Activated CD4-positive, alpha-beta T cell treated with anti-CD3 and anti-CD28 coated beads for 36 hours (primary cell): Measurements from ENCODE around the gene TACC2. TPM values are rescaled to one million over a fixed set of nuclear protein-coding genes. Genes with fewer than 3 reads are reported as not detected.

Experiments
- ATAC-seq: fragments of 200-7000 bp; cut with Tn5 transposase; one replicate; pipeline ENCODE4 v1.10.0; 2021; ENCODE audit warnings: mild to moderate bottlenecking, moderate library complexity
- CTCF ChIA-PET: fragments of 350-600 bp; sonication (Branson Sonifier 250); formaldehyde crosslinking; loops from one replicate; lab custom pipeline; 2021; ENCODE audit warnings: antibody characterized with exemption; lab: Charles Lee
- POLR2A ChIA-PET: fragments of 350-600 bp; sonication (Branson Sonifier 250); formaldehyde crosslinking; loops from one replicate; lab custom pipeline; 2021; ENCODE audit warnings: antibody characterized with exemption, inconsistent platforms; lab: Charles Lee
- DNase-seq: peaks from one replicate; pipeline ENCODE4 v3.0.0-alpha.2; 2020
- H3K27ac Mint-ChIP-seq: one replicate; pipeline ENCODE4 v1.8.0; 2021; ENCODE audit warnings: mixed read lengths
- H3K27me3 Mint-ChIP-seq: one replicate; pipeline ENCODE4 v1.8.0; 2021; ENCODE audit warnings: mixed read lengths
- H3K36me3 Mint-ChIP-seq: one replicate; pipeline ENCODE4 v1.8.0; 2021; ENCODE audit warnings: low read depth, mixed read lengths
- H3K4me1 Mint-ChIP-seq: one replicate; pipeline ENCODE4 v1.8.0; 2021; ENCODE audit warnings: mixed read lengths
- H3K4me3 Mint-ChIP-seq: one replicate; pipeline ENCODE4 v1.8.0; 2021; ENCODE audit warnings: mild to moderate bottlenecking, moderate library complexity, mixed read lengths
- H3K9me3 Mint-ChIP-seq: one replicate; pipeline ENCODE4 v1.8.0; 2021; ENCODE audit warnings: low read depth, mixed read lengths
- intact Hi-C, 2 experiments: fragments of 100-400 bp; cut with DNase I in 1 of 2; cut with micrococcal nuclease in 1 of 2; formaldehyde crosslinking; loops; one replicate each; pipeline versions ENCODE4 v1.14.2 to v1.15.1; 2022 to 2024; cut with DNase I, micrococcal nuclease
- total RNA-seq, 2 experiments: library from RNA; stranded (reverse); gene quantifications; one replicate each; pipeline ENCODE4 v1.2.3, GENCODE V29; 2021

The TACC2 gene
- total RNA-seq, 2 experiments from 2014 or later = not detected

DNA sequence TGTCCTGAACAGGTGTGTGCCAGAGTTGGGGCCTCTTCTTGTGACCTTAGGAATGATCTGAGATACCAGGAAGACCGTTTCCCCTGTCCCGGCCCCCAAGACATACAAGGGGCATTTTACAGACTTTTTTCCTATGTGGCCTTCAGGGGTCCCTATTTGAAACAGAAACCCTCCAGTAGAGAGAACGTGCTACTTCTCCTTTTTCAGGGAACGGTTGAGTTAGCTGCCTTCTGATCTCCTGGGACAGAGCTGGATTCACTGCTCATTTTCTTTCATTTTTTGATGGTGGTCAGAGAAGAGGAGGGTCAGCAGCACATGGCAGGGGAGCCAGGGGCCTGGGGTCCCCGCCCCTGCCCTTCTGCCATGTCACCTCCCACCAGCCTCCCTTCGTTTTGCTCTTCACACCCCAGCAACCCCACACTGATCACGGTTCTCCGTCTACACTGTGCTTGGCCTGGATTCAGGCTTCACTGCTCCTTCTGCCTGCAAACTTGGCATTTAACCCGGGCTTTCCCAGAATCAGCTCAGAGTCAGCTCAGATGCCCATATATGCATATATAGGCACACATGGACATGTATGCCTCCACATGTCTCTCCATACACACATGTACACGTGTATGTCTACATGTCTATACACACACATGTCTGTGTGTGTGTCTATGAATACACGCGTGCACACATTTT lies 144.1 kb downstream of the TACC2 start:
- no peak overlapping the region for H3K4me3 Mint-ChIP-seq
- H3K9me3 Mint-ChIP-seq = no peaks in the 10 kb centered on the region
- no peak overlapping the region for H3K27ac Mint-ChIP-seq
- no peaks in the 10 kb centered on the region for H3K36me3 Mint-ChIP-seq
- intact Hi-C loops = no loop called here
- ATAC-seq (no peak), DNase-seq (no peak)
- peaks cover 5% of the 10 kb centered on the region for H3K27me3 Mint-ChIP-seq
- POLR2A ChIA-PET = no interaction called here
- H3K4me1 Mint-ChIP-seq = no peaks in the 10 kb centered on the region
- CTCF ChIA-PET = no interaction called here

DNA sequence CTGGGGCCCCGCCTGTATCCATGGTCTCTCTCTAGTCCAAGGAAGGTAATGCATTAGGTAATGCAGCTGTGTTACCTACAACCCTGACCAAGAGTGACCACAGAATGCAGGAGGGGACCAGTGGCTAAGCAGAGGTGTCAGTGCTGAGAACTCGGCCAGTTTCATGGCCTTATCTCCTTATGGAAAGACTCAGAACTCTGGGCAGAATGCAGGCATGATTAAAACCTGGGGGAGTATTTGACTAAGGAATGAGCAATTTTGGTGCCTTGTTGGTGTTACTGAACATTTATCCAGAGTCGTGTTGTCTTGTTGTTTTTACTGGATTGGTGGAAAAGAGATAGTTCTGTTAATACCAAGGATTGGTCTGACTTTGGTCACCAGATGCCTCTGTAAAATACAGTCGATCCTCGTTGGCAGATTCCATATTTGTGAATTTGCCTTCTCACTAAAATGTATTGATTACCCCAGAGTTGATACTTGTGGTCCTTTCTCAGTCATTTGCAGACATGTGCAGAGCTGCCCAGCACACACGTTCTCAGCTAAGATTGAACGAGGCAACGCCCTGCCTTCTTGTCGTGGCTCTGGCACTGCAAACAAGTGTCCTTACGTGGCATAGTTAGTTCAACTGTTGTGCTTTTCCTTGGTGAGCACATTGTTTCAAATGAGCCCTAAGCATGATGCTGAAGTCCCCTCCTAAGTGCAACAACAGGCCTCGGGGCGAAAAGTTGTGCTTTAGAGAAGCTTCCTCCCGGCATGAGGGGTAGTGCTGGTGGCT lies 146.5 kb downstream of the TACC2 start:
- Mint-ChIP-seq H3K9me3 (no peaks in the 10 kb centered on the region), H3K27ac (no peak overlapping the region), H3K36me3 (no peaks in the 10 kb centered on the region), H3K4me3 (no peak overlapping the region), H3K4me1 (no peaks in the 10 kb centered on the region), H3K27me3 (peaks cover 3% of the 10 kb centered on the region)
- ChIA-PET POLR2A (no interaction called here), CTCF (interaction anchor here (1.4 kb wide), 1 partner anchor 9 kb away, joined by 3 read pairs; no protein-coding TSS in a partner anchor)
- DNase-seq (no peak), ATAC-seq (no peak)
- intact Hi-C loops = no loop called here

DNA sequence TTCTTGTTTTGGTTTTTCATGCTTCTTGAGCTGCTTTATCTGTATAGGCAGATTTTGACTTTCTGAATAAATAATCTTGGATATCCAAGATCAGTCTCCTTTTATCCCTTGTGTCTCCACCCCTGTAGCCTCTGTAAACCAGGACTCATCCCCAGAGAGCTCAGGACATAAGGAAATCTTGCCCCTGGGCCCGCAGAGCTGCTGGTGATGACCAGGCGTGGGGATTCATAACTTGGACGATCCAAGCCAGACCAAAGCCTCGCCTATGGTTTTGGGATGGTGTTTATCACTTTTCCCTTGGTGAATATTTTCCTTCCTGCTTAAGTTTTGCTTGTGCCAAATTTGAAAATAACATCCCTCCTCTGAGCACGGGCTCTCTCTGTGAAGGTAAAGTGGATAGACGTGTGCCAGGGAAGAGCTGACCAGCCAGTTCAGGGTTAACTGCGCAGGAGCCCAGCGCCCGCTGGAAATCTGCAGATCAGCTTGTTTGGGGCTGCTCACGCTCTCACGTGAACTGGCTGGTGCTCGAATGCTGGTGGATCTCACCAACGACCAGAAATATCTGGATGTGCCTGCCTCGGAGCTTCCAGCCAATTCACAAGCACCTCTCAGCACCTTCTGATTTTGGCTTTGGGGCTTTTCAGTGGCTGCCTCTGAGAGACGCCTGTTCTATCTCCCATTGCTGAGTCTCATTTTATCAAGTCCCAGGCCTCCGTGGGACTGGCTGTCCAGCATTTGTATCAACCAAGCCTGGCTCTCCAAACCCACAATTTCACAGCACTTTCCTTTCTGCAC lies 150.1 kb downstream of the TACC2 start:
- no peaks in the 10 kb centered on the region for H3K4me1 Mint-ChIP-seq
- H3K36me3 Mint-ChIP-seq = no peaks in the 10 kb centered on the region
- no peaks in the 10 kb centered on the region for H3K27me3 Mint-ChIP-seq
- ChIA-PET CTCF (no interaction called here), POLR2A (no interaction called here)
- H3K4me3 Mint-ChIP-seq = no peak overlapping the region
- intact Hi-C loops = no loop called here
- ATAC-seq (no peak), DNase-seq (no peak)
- H3K27ac Mint-ChIP-seq = no peak overlapping the region
- no peaks in the 10 kb centered on the region for H3K9me3 Mint-ChIP-seq

DNA sequence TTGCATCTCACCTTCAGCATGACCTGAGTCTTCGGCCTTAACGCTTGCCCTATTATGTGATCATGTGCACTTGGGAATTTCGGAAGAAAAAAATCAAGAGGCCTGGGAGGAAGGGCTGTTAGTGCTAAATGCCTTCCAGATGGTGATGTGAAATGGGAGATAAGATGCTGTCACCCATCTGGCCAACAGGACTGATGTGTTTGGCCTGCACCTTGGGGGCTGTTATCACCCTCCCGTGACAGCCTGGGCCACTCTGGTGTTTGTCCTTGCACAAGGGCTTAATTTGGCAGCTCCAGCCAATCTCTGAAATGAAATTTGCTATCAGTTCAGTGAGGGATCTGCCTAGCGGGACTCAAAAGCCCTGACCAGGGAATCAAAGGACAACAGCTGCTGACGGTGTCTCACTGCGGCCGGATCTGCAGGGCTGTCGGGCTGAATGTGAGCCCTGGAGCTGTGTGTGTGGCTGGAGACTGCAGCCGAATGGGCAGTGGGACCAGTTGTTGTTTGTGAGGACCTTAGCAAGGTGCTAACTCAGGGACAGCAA lies 150.7 kb downstream of the TACC2 start:
- no peaks in the 10 kb centered on the region for H3K27me3 Mint-ChIP-seq
- ChIA-PET CTCF (no interaction called here), POLR2A (no interaction called here)
- no peak overlapping the region for H3K4me3 Mint-ChIP-seq
- H3K36me3 Mint-ChIP-seq = no peaks in the 10 kb centered on the region
- H3K27ac Mint-ChIP-seq = no peak overlapping the region
- intact Hi-C loops = loop anchor here in 1 of 2 experiments (10.0 kb wide), 2 partner anchors 295 to 425 kb away; partner anchors contain the start of gene DMBT1
- DNase-seq (no peak), ATAC-seq (no peak)
- H3K4me1 Mint-ChIP-seq = no peaks in the 10 kb centered on the region
- H3K9me3 Mint-ChIP-seq = no peaks in the 10 kb centered on the region

DNA sequence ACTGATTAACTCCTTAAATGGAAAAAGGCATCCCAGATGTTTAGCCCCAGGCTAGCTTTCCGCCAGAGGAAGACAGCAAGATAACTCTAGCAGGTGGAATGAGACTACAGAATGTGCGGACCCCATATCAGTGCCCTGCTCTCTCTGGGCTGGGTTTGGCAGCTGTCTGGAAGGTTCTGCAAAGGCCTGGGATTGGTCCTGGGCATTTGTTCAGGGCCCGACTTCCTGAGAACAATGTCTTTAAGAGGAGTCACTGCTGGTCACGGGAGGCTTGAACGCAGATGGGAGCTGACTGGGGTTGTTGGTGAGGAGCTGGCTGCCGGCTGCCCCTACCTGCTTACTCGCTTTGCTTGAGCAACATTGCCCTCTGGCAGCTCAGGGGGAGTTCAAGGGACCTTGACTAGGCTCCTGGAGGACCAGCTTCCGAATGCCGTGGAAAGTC lies 151.5 kb downstream of the TACC2 start:
- DNase-seq (no peak), ATAC-seq (no peak)
- ChIA-PET CTCF (no interaction called here), POLR2A (no interaction called here)
- peaks cover 2% of the 10 kb centered on the region for H3K9me3 Mint-ChIP-seq
- intact Hi-C loops = loop anchor here in 1 of 2 experiments (10.0 kb wide), 2 partner anchors 294 to 424 kb away; partner anchors contain the start of gene DMBT1
- H3K4me3 Mint-ChIP-seq = no peak overlapping the region
- H3K27me3 Mint-ChIP-seq = no peaks in the 10 kb centered on the region
- no peaks in the 10 kb centered on the region for H3K4me1 Mint-ChIP-seq
- H3K27ac Mint-ChIP-seq = no peak overlapping the region
- H3K36me3 Mint-ChIP-seq = no peaks in the 10 kb centered on the region

DNA sequence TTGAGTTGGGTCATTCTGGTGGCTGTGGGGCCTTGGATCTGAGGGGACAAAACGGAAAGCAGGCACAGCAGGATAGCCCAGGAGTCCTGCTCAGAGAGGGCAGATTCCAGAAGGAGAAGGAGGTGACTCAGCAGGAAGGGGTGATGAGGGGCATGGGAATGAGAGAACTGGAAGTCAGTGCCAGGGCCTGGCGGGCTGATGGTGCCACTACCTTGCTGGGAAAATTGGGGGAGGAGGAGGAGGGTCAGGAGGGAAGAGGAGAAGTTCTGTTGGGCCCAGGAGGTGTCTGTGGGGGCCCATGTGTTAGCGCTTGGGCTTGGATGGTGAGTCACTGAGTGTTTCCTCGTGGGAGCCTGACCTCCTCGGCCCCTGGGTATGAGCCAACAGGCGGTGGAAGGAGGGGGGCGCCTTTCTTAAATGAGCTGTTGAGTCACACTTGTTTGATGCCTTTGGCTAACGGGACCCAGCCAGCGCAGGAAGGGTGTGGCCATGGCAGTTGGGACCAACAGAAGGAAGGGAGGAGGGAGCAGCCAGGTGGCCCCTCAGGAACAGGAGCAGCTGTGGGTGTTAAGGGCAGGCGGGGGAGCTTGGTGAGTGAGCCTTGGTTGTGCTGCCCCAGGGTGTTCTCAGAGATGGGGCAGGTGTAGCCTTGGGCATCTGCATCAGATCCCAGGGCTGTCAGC lies 152.1 kb downstream of the TACC2 start:
- ChIA-PET CTCF (interaction anchor here (1.4 to 1.5 kb wide), 2 partner anchors 11 to 127 kb away, joined by 3 to 4 read pairs; no protein-coding TSS in a partner anchor), POLR2A (no interaction called here)
- Mint-ChIP-seq H3K27me3 (no peaks in the 10 kb centered on the region), H3K4me1 (no peaks in the 10 kb centered on the region), H3K4me3 (no peak overlapping the region), H3K36me3 (no peaks in the 10 kb centered on the region), H3K9me3 (peaks cover 2% of the 10 kb centered on the region), H3K27ac (no peak overlapping the region)
- no peak for ATAC-seq
- intact Hi-C loops = loop anchor here in 1 of 2 experiments (10.0 kb wide), 2 partner anchors 294 to 424 kb away; partner anchors contain the start of gene DMBT1
- no peak for DNase-seq

DNA sequence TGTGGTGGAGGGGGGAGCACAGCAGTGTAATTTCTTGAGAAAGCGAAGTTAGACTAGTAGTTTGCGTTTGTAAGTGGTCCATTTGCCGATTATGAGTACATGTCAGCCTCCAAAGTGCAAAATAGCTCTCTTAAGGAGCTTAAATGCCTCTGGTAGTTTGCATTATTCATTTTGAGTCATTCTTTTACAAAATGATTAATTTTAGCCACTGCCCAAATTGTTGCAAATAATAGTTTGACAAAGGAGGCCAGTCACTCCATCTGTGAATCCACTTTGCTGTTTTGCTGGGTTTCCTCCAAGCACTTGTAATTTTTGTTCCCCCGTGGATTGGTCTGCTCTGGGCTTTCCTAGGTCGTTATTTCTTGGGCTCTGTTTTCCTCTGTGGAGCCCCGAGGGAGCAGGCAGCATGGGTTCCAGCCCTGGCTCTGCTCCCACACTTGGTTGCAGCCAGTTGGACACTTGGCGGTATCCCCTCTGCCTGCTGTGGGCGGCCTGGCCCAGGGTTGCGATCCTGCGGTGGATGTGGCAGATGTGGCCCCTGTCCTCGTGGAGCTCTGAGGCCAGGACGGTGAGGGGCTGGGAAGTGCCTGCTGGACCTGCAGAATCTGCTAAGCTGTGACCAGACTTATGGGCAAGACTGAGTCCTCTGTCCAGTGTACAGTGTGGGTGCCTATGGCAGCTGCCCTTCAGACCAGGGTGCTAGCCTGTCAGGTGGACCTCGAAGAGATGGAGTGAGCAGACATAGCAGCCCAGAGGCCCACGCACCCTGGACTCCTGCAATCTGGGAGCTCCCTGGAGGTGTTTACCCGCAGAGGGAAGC lies 153.1 kb downstream of the TACC2 start:
- Mint-ChIP-seq H3K9me3 (peaks cover 2% of the 10 kb centered on the region), H3K36me3 (no peaks in the 10 kb centered on the region), H3K27ac (no peak overlapping the region), H3K4me1 (no peaks in the 10 kb centered on the region), H3K4me3 (no peak overlapping the region), H3K27me3 (no peaks in the 10 kb centered on the region)
- CTCF ChIA-PET = interaction anchor here (0.6 to 1.5 kb wide), 6 partner anchors 12 to 346 kb away, joined by 3 to 5 read pairs (median 4); no protein-coding TSS in a partner anchor
- POLR2A ChIA-PET = interaction anchor here (0.6 kb wide), 1 partner anchor 110 kb away, joined by 3 read pairs; no protein-coding TSS in a partner anchor
- DNase-seq = no peak
- no peak for ATAC-seq
- intact Hi-C loops = loop anchor here in 1 of 2 experiments (10.0 kb wide), 2 partner anchors 293 to 423 kb away; partner anchors contain the start of gene DMBT1

DNA sequence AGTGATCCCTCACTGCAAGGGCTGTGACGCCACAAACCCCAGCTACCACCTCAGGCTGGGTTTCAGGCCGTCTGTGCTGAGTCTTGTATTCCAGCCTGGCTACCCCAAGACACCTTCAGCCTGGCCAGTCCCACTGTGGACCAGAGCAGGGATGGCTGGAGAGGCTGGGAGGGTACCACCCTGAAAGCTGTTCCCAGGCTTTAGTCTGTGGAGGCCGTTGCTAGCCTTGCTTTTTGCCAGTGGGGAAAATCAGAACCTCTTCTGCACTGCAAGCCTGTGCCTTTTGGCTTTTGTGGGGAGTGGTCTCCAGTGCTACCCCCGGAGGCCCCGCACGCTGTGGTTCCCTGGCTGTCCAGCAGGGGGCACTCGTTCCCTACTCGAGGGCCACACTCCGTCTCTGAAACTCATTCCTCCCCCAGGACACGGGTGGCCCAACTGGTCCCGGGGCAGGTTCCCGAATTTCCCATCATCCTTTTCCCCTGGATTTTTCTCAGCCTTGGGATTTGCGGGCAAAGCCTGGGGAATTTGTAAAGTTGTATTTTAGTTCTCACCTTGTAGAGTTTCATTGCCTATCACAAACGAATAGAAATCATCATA lies 153.8 kb downstream of the TACC2 start:
- no peaks in the 10 kb centered on the region for H3K36me3 Mint-ChIP-seq
- intact Hi-C loops = loop anchor here in 1 of 2 experiments (10.0 kb wide), 2 partner anchors 292 to 422 kb away; partner anchors contain the start of gene DMBT1
- H3K9me3 Mint-ChIP-seq = peaks cover 2% of the 10 kb centered on the region
- no peak for ATAC-seq
- no peak overlapping the region for H3K4me3 Mint-ChIP-seq
- DNase-seq = peak; percentile 61
- POLR2A ChIA-PET = no interaction called here
- H3K4me1 Mint-ChIP-seq = no peaks in the 10 kb centered on the region
- no peaks in the 10 kb centered on the region for H3K27me3 Mint-ChIP-seq
- CTCF ChIA-PET = interaction anchor here (0.6 to 1.5 kb wide), 6 partner anchors 22 to 552 kb away, joined by 3 to 5 read pairs (median 4); no protein-coding TSS in a partner anchor
- no peak overlapping the region for H3K27ac Mint-ChIP-seq

DNA sequence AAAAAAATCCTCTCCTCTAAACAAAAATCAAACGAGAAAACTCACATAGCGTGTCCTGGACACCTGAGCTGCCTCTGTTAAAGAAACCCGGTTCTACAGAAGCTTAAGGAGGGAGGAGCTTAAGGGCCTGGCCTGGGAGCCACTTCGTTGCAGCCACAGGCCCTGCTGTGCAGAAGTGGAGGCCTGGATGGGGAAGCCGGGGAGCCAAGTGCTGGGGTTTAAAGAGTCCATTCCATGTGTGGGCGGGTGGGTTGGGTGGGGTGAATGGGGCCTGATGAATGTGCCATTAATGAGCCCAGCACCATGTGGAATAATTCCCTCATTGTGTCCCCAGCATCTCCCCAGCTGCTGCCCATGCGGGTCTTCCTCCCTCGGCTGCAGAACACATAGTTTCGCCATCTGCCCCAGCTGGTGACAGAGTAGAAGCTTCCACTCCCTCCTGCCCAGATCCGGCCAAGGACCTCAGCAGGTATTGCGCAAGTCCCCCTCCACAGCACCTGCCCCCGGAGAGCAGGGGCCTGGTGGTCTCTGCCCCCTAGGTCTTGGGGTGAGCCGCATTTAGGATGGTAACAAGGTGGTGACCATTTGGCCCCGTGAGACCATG lies 154.4 kb downstream of the TACC2 start:
- no peaks in the 10 kb centered on the region for H3K27me3 Mint-ChIP-seq
- intact Hi-C loops = loop anchor here in 1 of 2 experiments (10.0 kb wide), 2 partner anchors 291 to 421 kb away; partner anchors contain the start of gene DMBT1
- ATAC-seq = no peak
- H3K36me3 Mint-ChIP-seq = no peaks in the 10 kb centered on the region
- POLR2A ChIA-PET = no interaction called here
- no peak overlapping the region for H3K4me3 Mint-ChIP-seq
- H3K4me1 Mint-ChIP-seq = no peaks in the 10 kb centered on the region
- CTCF ChIA-PET = interaction anchor here (0.6 to 1.5 kb wide), 4 partner anchors 8 to 552 kb away, joined by 3 read pairs; no protein-coding TSS in a partner anchor
- H3K9me3 Mint-ChIP-seq = peaks cover 2% of the 10 kb centered on the region
- DNase-seq = no peak
- no peak overlapping the region for H3K27ac Mint-ChIP-seq
